SK-N-SH (cell line): ENCODE results near the gene TBC1D9B. TPM values are rescaled to one million over a fixed set of nuclear protein-coding genes. Genes with fewer than 3 reads are reported as not detected.

Experiments
- CTCF ChIA-PET: fragments of 300-600, 350-600 bp; formaldehyde crosslinking; extraction: SDS; loops from one replicate; lab custom pipeline; 2021; lab: Yijun Ruan, JAX
- POLR2A ChIA-PET: fragments of 350-600 bp; sonication (Branson Sonifier 250); formaldehyde crosslinking; extraction: SDS; loops from one replicate; lab custom pipeline; 2020; ENCODE audit warnings: antibody characterized with exemption, inconsistent platforms; lab: Yijun Ruan, JAX
- DNase-seq: peaks from one replicate; pipeline ENCODE4 v3.0.0; 2012
- H2AFZ ChIP-seq: fragments of 200-600 bp; sonication (generic); 2 replicates; pipeline ENCODE4 v1.8.1; 2016; ENCODE audit warnings: antibody characterized with exemption, mild to moderate bottlenecking, low read depth
- H3F3A ChIP-seq: fragments of 200-600 bp; sonication (generic); replicated peaks from 2 replicates; pipeline ENCODE3; 2016; ENCODE audit warnings: antibody characterized with exemption, mild to moderate bottlenecking; ENCODE audit not compliant: insufficient read depth
- H3K27ac ChIP-seq, 2 experiments: fragments of 200-500 bp in 1 of 2; fragments of 200-600 bp in 1 of 2; sonication (Bioruptor generic) in 1 of 2; sonication (generic), shearing (Covaris generic) in 1 of 2; 2 replicates each; pipeline versions ENCODE4 v1.5.1 to v1.6.1; 2014 to 2016; ENCODE audit warnings: low read depth in 2 of 2, inconsistent platforms in 1 of 2, low read length in 1 of 2, mild to moderate bottlenecking in 1 of 2, mixed read lengths in 1 of 2
- H3K27me3 ChIP-seq: fragments of 200-600 bp; sonication (generic), shearing (Covaris generic); 2 replicates; pipeline ENCODE4 v1.6.1; 2016; ENCODE audit warnings: mixed run types; ENCODE audit not compliant: insufficient read depth
- H3K36me3 ChIP-seq, 2 experiments: fragments of 200-500 bp in 1 of 2; fragments of 200-600 bp in 1 of 2; sonication (Bioruptor generic) in 1 of 2; sonication (generic) in 1 of 2; replicated peaks in 1 of 2; 2 replicates each; pipeline versions ENCODE3 to v1.5.1; 2014 to 2016; ENCODE audit warnings: low read length in 1 of 2, mild to moderate bottlenecking in 1 of 2; ENCODE audit not compliant: insufficient read depth in 2 of 2, control insufficient read depth in 1 of 2
- H3K4me1 ChIP-seq, 2 experiments: fragments of 200-500 bp in 1 of 2; fragments of 200-600 bp in 1 of 2; sonication (Bioruptor generic) in 1 of 2; sonication (generic), shearing (Covaris generic) in 1 of 2; 2 replicates each; pipeline versions ENCODE4 v1.5.1 to v1.6.1; 2014 to 2016; ENCODE audit warnings: low read depth in 1 of 2, low read length in 1 of 2, mixed run types in 1 of 2; ENCODE audit not compliant: insufficient read depth in 2 of 2, control insufficient read depth in 1 of 2
- H3K4me2 ChIP-seq: fragments of 200-600 bp; sonication (generic), shearing (Covaris generic); 2 replicates; pipeline ENCODE4 v1.6.1; 2017; ENCODE audit warnings: mixed run types
- H3K4me3 ChIP-seq, 2 experiments: fragments of 200-500 bp in 1 of 2; fragments of 200-600 bp in 1 of 2; sonication (Bioruptor generic) in 1 of 2; sonication (generic), shearing (Covaris generic) in 1 of 2; 2 replicates each; pipeline versions ENCODE4 v1.5.1 to v1.8.1; 2014 to 2016; ENCODE audit warnings: low read depth in 2 of 2, inconsistent platforms in 1 of 2, low read length in 1 of 2, mild to moderate bottlenecking in 1 of 2, mixed read lengths in 1 of 2, moderate library complexity in 1 of 2
- H3K79me2 ChIP-seq: fragments of 200-600 bp; sonication (generic); 2 replicates; pipeline ENCODE4 v1.8.1; 2017; ENCODE audit warnings: mild to moderate bottlenecking; ENCODE audit not compliant: insufficient read depth
- H3K9ac ChIP-seq: fragments of 200-600 bp; sonication (generic); 2 replicates; pipeline ENCODE4 v1.6.1; 2017; ENCODE audit warnings: mixed run types
- H3K9me2 ChIP-seq: fragments of 200-600 bp; sonication (generic); 2 replicates; pipeline ENCODE4 v1.6.1; 2017; ENCODE audit warnings: mixed run types
- H3K9me3 ChIP-seq: fragments of 200-600 bp; sonication (generic); 2 replicates; pipeline ENCODE4 v1.6.1; 2017; ENCODE audit warnings: mixed run types, mild to moderate bottlenecking, moderate library complexity
- H4K20me1 ChIP-seq: fragments of 200-600 bp; sonication (generic); 2 replicates; pipeline ENCODE4 v1.6.1; 2017; ENCODE audit warnings: mild to moderate bottlenecking, mixed run types; ENCODE audit not compliant: insufficient read depth
- EZH2phosphoT487 ChIP-seq: fragments of 200-600 bp; sonication (generic); IDR thresholded peaks from 2 replicates; pipeline ENCODE4 v1.6.1; 2017; ENCODE audit warnings: low read depth, mixed run types, mild to moderate bottlenecking, antibody characterized with exemption, moderate library complexity, borderline replicate concordance
- FOSL2 ChIP-seq: IDR thresholded peaks from 2 replicates; pipeline ENCODE4 v1.4.0; 2012; ENCODE audit warnings: low read depth, mild to moderate bottlenecking, moderate library complexity, borderline replicate concordance
- FOXM1 ChIP-seq: IDR thresholded peaks from 2 replicates; pipeline ENCODE4 v1.4.0; 2012; ENCODE audit warnings: low read depth, mild to moderate bottlenecking
- JUND ChIP-seq: IDR thresholded peaks from 2 replicates; pipeline ENCODE4 v1.4.0; 2012
- MXI1 ChIP-seq: IDR thresholded peaks from 2 replicates; pipeline ENCODE4 v1.6.1; 2012; ENCODE audit warnings: mild to moderate bottlenecking, low read depth, low read length, improper control_type of control experiment
- NRF1 ChIP-seq: IDR thresholded peaks from 2 replicates; pipeline ENCODE4 v1.6.1; 2012; ENCODE audit warnings: low read depth, mild to moderate bottlenecking, low read length
- RAD21 ChIP-seq: IDR thresholded peaks from 2 replicates; pipeline ENCODE4 v1.6.1; 2012; ENCODE audit warnings: mild to moderate bottlenecking, low read length
- REST ChIP-seq: IDR thresholded peaks from 2 replicates; pipeline ENCODE4 v1.6.1; 2012; ENCODE audit warnings: mild to moderate bottlenecking, low read depth, low read length, moderate library complexity
- SIN3A ChIP-seq: IDR thresholded peaks from 2 replicates; pipeline ENCODE4 v1.6.1; 2012; ENCODE audit warnings: low read depth, mild to moderate bottlenecking, low read length, moderate library complexity, borderline replicate concordance
- YY1 ChIP-seq: IDR thresholded peaks from 2 replicates; pipeline ENCODE4 v1.4.0; 2012; ENCODE audit warnings: low read depth, mild to moderate bottlenecking
- WGBS: methylation state at CpG from one replicate; pipeline ENCODE4 v1.1.6; 2017; ENCODE audit warnings: low lambda C conversion rate; 5-methylcytosine and 5-hydroxymethylcytosine counted together
- polyA plus RNA-seq, 3 experiments: library from polyadenylated mRNA; depleted of rRNA; stranded (reverse); fragments of >200 nt; gene quantifications; 2 replicates each; pipeline ENCODE4 v1.2.3, GENCODE V29; 2012
- TF ChIP-seq, protein P1 (sequence below): fragments of 150-350 bp; IDR thresholded peaks from 2 replicates; pipeline ENCODE4 v1.6.1; 2017; ENCODE audit warnings: antibody characterized with exemption, low read length, low read depth, borderline replicate concordance
- TF ChIP-seq, protein P2 (sequence below): IDR thresholded peaks from 2 replicates; pipeline ENCODE4; 2012

The TBC1D9B gene
- polyA plus RNA-seq, 1 of the 3 experiments (the other 2 are of a cell fraction) = 75.6 TPM

GRCh38 chr5:179814090-179814489, 93.6 kb downstream of the TBC1D9B start (continued):
- TF ChIP-seq MXI1 = no peak
- TF ChIP-seq YY1 = no peak

DNA sequence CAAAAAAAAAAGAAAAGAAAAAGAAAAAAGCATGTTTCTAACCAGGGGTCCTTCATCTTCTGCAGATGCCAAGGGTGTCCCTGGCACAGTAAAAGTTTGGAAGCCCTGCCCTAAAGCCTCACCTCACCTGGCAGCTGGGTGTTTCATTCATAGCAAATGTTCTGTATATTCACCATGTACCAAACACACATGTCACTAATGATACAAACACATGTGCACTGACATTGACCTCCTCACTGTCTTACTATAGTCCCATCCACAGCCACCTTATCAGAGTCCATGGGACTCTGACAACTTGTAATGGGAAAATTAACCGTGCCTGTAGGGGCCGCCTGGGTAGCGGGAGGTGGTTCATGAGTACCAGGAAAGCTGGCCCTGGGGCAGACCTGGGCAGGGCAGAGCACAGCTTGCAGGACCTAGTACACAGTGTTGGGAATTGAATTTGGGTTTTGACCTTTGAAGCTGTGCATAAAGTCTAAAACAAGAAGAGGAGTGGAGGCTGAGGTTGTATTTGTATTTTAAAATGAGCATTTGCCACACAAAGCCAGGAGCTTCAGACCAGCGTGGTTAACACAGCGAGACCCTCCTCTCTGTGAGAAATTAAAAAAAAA, 94.6 kb downstream of the TBC1D9B start:
- H3K36me3 ChIP-seq = peaks cover 9 to 15% of the 10 kb centered on the region in 2 experiments
- no peak for DNase-seq
- no peak overlapping the region for H2AFZ ChIP-seq
- no peak overlapping the region for H3K4me2 ChIP-seq
- H3F3A ChIP-seq = peaks cover 11% of the 10 kb centered on the region
- no peak overlapping the region for H3K27ac ChIP-seq
- no peaks in the 10 kb centered on the region for H3K9me3 ChIP-seq
- no peaks in the 10 kb centered on the region for H4K20me1 ChIP-seq
- peaks cover 0 to 2% of the 10 kb centered on the region in 2 experiments; a peak in 1 of 4 replicates for H3K4me1 ChIP-seq
- H3K9me2 ChIP-seq = no peaks in the 10 kb centered on the region
- POLR2A ChIA-PET = no interaction called here
- WGBS = 97% methylated on average over 5 of the region's 5 CpGs
- no peak overlapping the region for H3K9ac ChIP-seq
- no peaks in the 10 kb centered on the region for H3K27me3 ChIP-seq
- peaks cover 22% of the 10 kb centered on the region for H3K79me2 ChIP-seq
- CTCF ChIA-PET = interaction anchor here (1.0 kb wide), 1 partner anchor 50 kb away, joined by 5 read pairs; no protein-coding TSS in a partner anchor
- H3K4me3 ChIP-seq = no peak overlapping the region
- TF ChIP-seq JUND = no peak
- TF ChIP-seq MXI1 = no peak
- TF ChIP-seq FOSL2 = no peak
- no peak for TF ChIP-seq FOXM1
- TF ChIP-seq NRF1 = no peak
- TF ChIP-seq SIN3A = no peak
- TF ChIP-seq YY1 = no peak
- TF ChIP-seq, protein P1, sequence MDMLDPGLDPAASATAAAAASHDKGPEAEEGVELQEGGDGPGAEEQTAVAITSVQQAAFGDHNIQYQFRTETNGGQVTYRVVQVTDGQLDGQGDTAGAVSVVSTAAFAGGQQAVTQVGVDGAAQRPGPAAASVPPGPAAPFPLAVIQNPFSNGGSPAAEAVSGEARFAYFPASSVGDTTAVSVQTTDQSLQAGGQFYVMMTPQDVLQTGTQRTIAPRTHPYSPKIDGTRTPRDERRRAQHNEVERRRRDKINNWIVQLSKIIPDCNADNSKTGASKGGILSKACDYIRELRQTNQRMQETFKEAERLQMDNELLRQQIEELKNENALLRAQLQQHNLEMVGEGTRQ = no peak
- no peak for TF ChIP-seq RAD21
- TF ChIP-seq, protein P2, sequence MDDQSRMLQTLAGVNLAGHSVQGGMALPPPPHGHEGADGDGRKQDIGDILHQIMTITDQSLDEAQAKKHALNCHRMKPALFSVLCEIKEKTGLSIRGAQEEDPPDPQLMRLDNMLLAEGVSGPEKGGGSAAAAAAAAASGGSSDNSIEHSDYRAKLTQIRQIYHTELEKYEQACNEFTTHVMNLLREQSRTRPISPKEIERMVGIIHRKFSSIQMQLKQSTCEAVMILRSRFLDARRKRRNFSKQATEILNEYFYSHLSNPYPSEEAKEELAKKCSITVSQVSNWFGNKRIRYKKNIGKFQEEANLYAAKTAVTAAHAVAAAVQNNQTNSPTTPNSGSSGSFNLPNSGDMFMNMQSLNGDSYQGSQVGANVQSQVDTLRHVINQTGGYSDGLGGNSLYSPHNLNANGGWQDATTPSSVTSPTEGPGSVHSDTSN = no peak
- TF ChIP-seq REST = no peak
- TF ChIP-seq EZH2phosphoT487 = no peak
